ENCODE data around the gene BCL2L1.

The BCL2L1 gene

DNA sequence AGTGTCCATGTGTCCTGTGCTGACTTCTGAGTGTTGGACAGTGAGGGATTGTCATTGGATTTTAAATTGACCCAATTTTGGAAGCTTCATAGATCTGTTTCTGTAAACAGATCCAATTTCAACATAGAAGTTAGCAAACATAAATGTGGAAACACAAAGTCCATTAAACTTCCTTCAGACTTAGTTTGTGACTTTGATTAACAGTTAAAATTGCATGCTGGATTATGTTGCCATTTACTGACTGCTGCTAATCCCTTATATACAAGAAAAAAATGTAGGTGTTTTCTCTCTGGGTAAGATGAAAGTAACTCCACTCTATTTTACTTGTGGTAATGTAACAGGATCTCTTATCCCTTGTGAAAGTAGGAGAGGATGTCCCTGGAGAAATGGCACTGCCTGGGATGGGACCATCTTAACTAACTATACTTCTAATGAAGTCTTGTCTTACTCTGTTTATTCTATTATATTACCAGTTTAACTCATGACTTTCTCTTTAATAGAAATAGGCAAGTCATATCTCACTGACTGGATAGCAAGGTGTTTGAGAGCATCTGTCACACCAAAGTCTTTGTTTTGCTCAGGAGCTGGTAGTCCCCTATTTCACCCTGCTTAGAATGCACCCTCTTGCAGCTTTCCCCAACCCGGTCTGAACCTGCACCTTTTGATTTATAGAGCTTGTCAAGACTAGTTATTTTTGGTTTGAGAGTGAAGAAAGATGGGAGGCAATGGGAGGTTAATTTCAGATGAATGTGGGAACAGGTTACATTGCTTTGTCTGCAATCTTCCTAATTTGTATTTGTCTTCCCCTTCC, 23.6 kb upstream of the BCL2L1 start:
- TF ChIP-seq CTCF (conservative IDR thresholded peaks at IDR 0.05; ENCODE audit: low read depth, low read length), result no peak
- no peak for DNase-seq (ENCODE audit: low read depth)
- H3K4me3 ChIP-seq (ENCODE audit: low read length), result no peak overlapping the region

GRCh38 chr20:31740656-31741323, 18.1 kb upstream of the BCL2L1 start:
- TF ChIP-seq CTCF (conservative IDR thresholded peaks at IDR 0.05; ENCODE audit: low read depth, low read length), result no peak
- H3K4me3 ChIP-seq (ENCODE audit: low read length), result peak overlapping the region; percentile 86
- no peak for DNase-seq (ENCODE audit: low read depth)

DNA sequence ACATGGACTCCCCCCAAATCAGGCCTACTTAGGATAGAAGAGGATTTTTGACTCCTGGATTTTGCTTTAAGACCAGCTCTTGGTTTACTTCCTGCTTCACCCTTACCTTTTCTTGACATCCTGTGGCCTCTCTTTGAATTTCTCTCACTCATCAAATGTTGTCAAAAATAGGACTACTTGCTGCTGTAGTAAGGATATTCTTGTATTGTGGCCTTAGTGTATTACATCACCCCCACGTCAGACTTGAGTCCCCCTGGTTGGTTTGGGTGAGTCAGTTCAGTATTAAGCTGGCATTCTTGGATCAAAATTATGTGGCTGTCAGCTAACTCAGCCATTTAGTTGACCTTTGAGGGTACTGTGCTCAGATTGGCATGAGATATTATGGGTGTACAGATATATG, 17.5 kb upstream of the BCL2L1 start:
- DNase-seq (ENCODE audit: low read depth), result peak; percentile 70
- no peak for TF ChIP-seq CTCF (conservative IDR thresholded peaks at IDR 0.05; ENCODE audit: low read depth, low read length)
- peak overlapping the region; percentile 86 for H3K4me3 ChIP-seq (ENCODE audit: low read length)

DNA sequence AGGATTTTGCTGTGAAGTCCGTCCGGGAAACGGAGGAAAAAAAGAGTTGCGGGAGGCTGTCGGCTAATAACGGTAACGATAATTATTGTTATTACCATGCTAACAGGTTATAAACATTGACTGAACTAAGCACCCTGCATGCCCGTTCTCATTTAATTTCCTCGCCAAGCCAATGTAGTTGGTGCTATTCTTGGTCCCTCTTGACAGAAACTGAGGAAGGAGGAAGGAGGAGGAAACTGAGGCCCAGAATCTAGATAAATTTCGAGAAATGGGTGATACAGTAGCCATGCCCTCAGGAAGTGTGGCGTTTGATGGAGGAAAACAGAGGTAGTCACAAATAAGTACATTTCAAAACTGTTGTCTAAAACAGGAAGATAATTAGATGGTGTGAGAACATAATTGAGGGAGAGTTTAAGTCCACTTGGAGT, 16.9 kb upstream of the BCL2L1 start:
- no peak for TF ChIP-seq CTCF (conservative IDR thresholded peaks at IDR 0.05; ENCODE audit: low read depth, low read length)
- peak overlapping the region; percentile 86 for H3K4me3 ChIP-seq (ENCODE audit: low read length)
- DNase-seq (ENCODE audit: low read depth), result no peak

- peak within 1 kb of the TSS; percentile 86 for H3K4me3 ChIP-seq (ENCODE audit: low read length)
- peak; percentile 24 for TF ChIP-seq CTCF (conservative IDR thresholded peaks at IDR 0.05; ENCODE audit: low read depth, low read length)
- DNase-seq (ENCODE audit: low read depth), result peak; percentile 91
Observed at GRCh38 chr20:31738729-31739549, 16.3 kb upstream of the BCL2L1 start, which contains the start of gene TPX2. Gene TPX2 (plus strand): TSS chr20:31739290. CDS start chr20:31757477, 18,187 bp downstream.

GRCh38 chr20:31731321-31731717, 8.7 kb upstream of the BCL2L1 start:
- H3K4me3 ChIP-seq (ENCODE audit: low read length), result no peak overlapping the region
- no peak for DNase-seq (ENCODE audit: low read depth)
- TF ChIP-seq CTCF (conservative IDR thresholded peaks at IDR 0.05; ENCODE audit: low read depth, low read length), result no peak

Data from retinal pigment epithelial cell (primary cell).